Spleen (tissue), 11 donors: ENCODE results near the gene OSBPL1A. TPM values are rescaled to one million over a fixed set of nuclear protein-coding genes. Genes with fewer than 3 reads are reported as not detected.

Experiments used
- DNase-seq: peaks from one replicate; pipeline ENCODE4 v3.0.0-alpha.2; 2020
- H3K27ac ChIP-seq, 8 donors: fragments of 200-600 bp; sonication (generic) in 7 of 8; 1 replicate in 4 of 8; 2 replicates in 4 of 8; pipeline versions ENCODE4 v1.5.0 to v1.8.0; 2016 to 2021; ENCODE audit warnings: inconsistent platforms in 4 of 8, mild to moderate bottlenecking in 4 of 8, moderate library complexity in 1 of 8
- H3K27me3 ChIP-seq, 7 donors: fragments of 200-600 bp; sonication (generic) in 6 of 7; replicated peaks in 1 of 7; 1 replicate in 4 of 7; 2 replicates in 3 of 7; pipeline versions ENCODE4 v1.5.0 to v1.8.0; 2016 to 2021; ENCODE audit warnings: inconsistent platforms in 3 of 7, mild to moderate bottlenecking in 1 of 7
- H3K36me3 ChIP-seq, 6 donors: fragments of 200-600 bp; sonication (generic) in 5 of 6; 1 replicate in 4 of 6; 2 replicates in 2 of 6; pipeline versions ENCODE4 v1.5.0 to v1.8.0; 2016 to 2021; ENCODE audit warnings: inconsistent platforms in 2 of 6
- H3K4me1 ChIP-seq, 6 donors: fragments of 200-600 bp; sonication (generic) in 5 of 6; 1 replicate in 3 of 6; 2 replicates in 3 of 6; pipeline versions ENCODE4 v1.5.0 to v1.8.0; 2016 to 2021; ENCODE audit warnings: inconsistent platforms in 3 of 6
- H3K4me3 ChIP-seq, 8 donors: fragments of 200-600 bp; sonication (generic) in 7 of 8; 1 replicate in 4 of 8; 2 replicates in 4 of 8; pipeline versions ENCODE4 v1.5.0 to v1.8.0; 2016 to 2021; ENCODE audit warnings: inconsistent platforms in 4 of 8, mild to moderate bottlenecking in 4 of 8, moderate library complexity in 2 of 8
- H3K9me3 ChIP-seq, 8 donors: fragments of 200-600 bp; sonication (generic) in 7 of 8; 1 replicate in 4 of 8; 2 replicates in 4 of 8; pipeline versions ENCODE4 v1.5.0 to v1.8.0; 2016 to 2021; ENCODE audit warnings: inconsistent platforms in 4 of 8
- POLR2A ChIP-seq, 3 donors: fragments of 450-650 bp; IDR thresholded peaks; one replicate each; pipeline ENCODE4 v1.5.1; 2017; ENCODE audit warnings: antibody characterized with exemption in 3 of 3, mild to moderate bottlenecking in 1 of 3
- POLR2AphosphoS5 ChIP-seq, 3 donors: sonication (generic); formaldehyde crosslinking; IDR thresholded peaks; one replicate each; pipeline ENCODE4 v1.5.1; 2017; ENCODE audit warnings: antibody characterized with exemption in 3 of 3
- WGBS, 5 donors: extraction: QIAGEN DNeasy Blood & Tissue Kit in 3 of 5; methylation state at CpG; one replicate each; pipeline versions ENCODE4 v1.1.5 to v1.1.7; 2013 to 2018; 5-methylcytosine and 5-hydroxymethylcytosine counted together
- intact Hi-C: fragments of 100-400 bp; cut with DNase I; formaldehyde crosslinking; loops from one replicate; pipeline ENCODE4 v1.15.0; 2023; ENCODE audit warnings: low total_unique reads
- polyA plus RNA-seq, 3 donors: library from polyadenylated mRNA; stranded (reverse); fragments of 200-250 nt; gene quantifications; one replicate each; pipeline ENCODE4 v1.2.1, GENCODE V29; 2013
- total RNA-seq, 7 donors: library from RNA; depleted of rRNA in 3 of 7; stranded (reverse); fragments of >200 nt in 3 of 7; fragmentation: NEBNext Ultra II Directional in 4 of 7; extraction: Animal tissue kit (Norgen Biotek cat#: 25700) in 4 of 7; gene quantifications; one replicate each; pipeline versions ENCODE4 v1.1.0 to v1.2.1, GENCODE V29; 2016 to 2021
- TF ChIP-seq, protein P1 (sequence below), 11 experiments: fragments of 200-600 bp in 7 of 11; fragments of 450-650 bp in 4 of 11; sonication (generic) in 4 of 11; IDR thresholded peaks in 8 of 11; conservative IDR thresholded peaks in 3 of 11; 1 replicate in 7 of 11; 2 replicates in 4 of 11; pipeline versions ENCODE4 v1.4.0 to v1.8.0; 2016 to 2021; ENCODE audit warnings: antibody characterized with exemption in 11 of 11, inconsistent platforms in 4 of 11, mild to moderate bottlenecking in 1 of 11
- donor health status: healthy with polysubstance abuse.
- donor health status: DM: no; HTN: no; CAD: no; lungs with moderate emphysema.
- donor health status: DM: no; HTN: no; CAD: no.
- donor health status: Bipolar disorder and iron deficiency.
- donor health status: healthy.
- donor health status: DM: no; HTN: no; CAD: no.
- donor health status: DM: yes; HTN: yes; CAD: no.

Gene OSBPL1A
- total and polyA plus RNA-seq, 10 donors: 3.8 to 29.6 (median 22.1) TPM

DNA sequence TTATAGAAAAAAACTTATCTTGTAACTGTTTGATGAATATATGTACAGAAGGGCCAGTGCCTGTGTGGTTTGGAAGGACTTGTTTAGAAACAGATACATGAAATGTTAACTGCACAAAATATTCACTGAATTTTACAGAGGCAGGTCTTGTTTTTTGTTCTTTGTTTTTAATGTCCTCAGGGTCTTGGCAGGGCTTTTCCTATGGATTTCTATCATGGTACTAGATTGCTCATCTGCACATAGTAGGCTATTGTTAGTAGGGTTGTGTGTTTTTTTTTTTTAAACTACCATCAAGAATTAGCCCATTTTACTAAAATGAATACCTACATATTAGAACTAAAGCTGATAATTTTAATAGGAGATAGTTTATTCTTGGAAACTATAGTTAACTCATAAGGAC lies 255.2 kb downstream of the OSBPL1A start:
- H3K27me3 ChIP-seq: peaks cover 0 to 17% (median 7%) of the 10 kb centered on the region in 7 donors
- H3K36me3 ChIP-seq: no peaks in the 10 kb centered on the region
- DNase-seq: no peak
- intact Hi-C loops: no loop called here
- no peak overlapping the region for H3K4me3 ChIP-seq
- TF ChIP-seq POLR2AphosphoS5 (IDR thresholded peaks at IDR 0.05): no peak
- TF ChIP-seq POLR2A (IDR thresholded peaks at IDR 0.05): no peak
- TF ChIP-seq, protein P1, sequence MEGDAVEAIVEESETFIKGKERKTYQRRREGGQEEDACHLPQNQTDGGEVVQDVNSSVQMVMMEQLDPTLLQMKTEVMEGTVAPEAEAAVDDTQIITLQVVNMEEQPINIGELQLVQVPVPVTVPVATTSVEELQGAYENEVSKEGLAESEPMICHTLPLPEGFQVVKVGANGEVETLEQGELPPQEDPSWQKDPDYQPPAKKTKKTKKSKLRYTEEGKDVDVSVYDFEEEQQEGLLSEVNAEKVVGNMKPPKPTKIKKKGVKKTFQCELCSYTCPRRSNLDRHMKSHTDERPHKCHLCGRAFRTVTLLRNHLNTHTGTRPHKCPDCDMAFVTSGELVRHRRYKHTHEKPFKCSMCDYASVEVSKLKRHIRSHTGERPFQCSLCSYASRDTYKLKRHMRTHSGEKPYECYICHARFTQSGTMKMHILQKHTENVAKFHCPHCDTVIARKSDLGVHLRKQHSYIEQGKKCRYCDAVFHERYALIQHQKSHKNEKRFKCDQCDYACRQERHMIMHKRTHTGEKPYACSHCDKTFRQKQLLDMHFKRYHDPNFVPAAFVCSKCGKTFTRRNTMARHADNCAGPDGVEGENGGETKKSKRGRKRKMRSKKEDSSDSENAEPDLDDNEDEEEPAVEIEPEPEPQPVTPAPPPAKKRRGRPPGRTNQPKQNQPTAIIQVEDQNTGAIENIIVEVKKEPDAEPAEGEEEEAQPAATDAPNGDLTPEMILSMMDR (IDR thresholded peaks at IDR 0.05 in 8 of 11, conservative IDR thresholded peaks at IDR 0.05 in 3 of 11): no peak
- no peaks in the 10 kb centered on the region for H3K9me3 ChIP-seq
- no peak overlapping the region for H3K27ac ChIP-seq
- peaks cover 0 to 20% (median 12%) of the 10 kb centered on the region in 6 donors for H3K4me1 ChIP-seq

DNA sequence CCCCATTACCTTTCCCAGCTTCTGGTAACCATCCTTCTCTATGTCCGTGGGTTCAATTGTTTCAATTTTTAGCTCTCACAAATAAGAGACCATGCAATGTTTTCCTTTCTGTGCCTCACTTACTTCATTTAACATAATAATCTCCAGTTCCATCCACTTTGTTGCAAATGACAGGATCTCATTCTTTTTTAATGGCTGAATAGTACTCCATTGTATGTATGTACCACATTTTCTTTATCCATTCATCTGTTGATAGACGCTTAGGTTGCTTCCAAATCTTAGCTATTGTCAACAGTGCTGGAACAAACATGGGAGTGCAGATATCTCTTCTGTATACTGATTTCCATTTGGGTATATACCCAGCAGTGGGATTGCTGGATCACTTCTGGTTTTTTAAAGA lies 256.9 kb downstream of the OSBPL1A start:
- Histone ChIP-seq H3K9me3 (no peaks in the 10 kb centered on the region), H3K27me3 (peaks cover 0 to 17% (median 7%) of the 10 kb centered on the region in 7 donors), H3K4me1 (peaks cover 0 to 20% (median 12%) of the 10 kb centered on the region in 6 donors), H3K4me3 (no peak overlapping the region), H3K36me3 (no peaks in the 10 kb centered on the region), H3K27ac (no peak overlapping the region)
- no peak for TF ChIP-seq POLR2A (IDR thresholded peaks at IDR 0.05)
- TF ChIP-seq, protein P1 (IDR thresholded peaks at IDR 0.05 in 8 of 11, conservative IDR thresholded peaks at IDR 0.05 in 3 of 11): no peak
- TF ChIP-seq POLR2AphosphoS5 (IDR thresholded peaks at IDR 0.05): no peak
- WGBS, 5 donors: 95 to 99% (median 96%) methylated on average over 2 of the region's 2 CpGs
- DNase-seq: no peak
- intact Hi-C loops: no loop called here

DNA sequence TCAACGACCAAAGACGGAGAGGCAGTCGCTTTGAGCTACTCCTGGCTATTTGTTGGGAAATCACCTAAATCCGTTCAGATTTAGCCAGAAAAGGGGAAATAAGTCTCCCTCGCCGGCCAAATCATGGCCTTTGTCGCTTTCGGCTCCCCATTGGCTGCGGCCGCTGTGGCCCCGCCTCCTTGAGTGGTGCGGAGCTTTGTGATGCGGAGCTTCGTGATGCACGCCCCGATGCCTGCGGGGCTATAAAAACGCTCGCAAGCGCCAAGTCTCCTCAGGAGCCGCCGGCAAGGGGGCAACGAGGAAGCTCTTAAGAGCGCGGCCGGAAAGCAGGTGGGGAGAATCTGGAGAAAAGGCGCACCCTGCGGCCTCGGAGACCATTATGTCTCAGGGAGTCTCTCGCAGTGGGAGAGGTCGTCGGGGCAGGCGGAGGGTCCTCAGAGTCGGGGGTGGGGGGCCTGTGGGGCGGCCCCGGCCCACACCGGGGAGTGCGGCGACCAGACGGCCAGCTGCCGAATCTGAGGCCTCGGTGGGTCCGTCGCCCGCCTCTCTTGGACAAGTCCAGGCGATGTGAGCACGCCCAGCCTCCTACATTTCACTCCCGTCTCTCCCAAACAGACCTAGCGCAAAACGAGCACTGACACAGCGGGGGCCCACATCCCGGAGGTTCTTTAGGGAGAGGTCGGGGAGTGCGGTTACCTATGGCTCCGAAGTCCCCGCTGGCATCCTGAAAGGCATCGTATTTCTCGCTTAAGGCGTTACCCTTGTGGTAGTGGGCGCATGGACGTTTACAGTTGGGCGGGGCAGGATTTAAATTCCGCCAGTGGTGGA lies 258.6 kb downstream of the OSBPL1A start, which contains the start of gene CABYR:
Gene CABYR (plus strand): TSS at position 274 of the 828 bp plus-strand sequence. CDS start 4,053 bp downstream, outside the sequence.
- peak; percentile 90 for DNase-seq
- 4 to 7% (median 6%) methylated on average over 38 to 63 of the region's 63 CpGs for WGBS, 5 donors
- H3K27me3 ChIP-seq: peaks cover 0 to 17% (median 7%) of the 10 kb centered on the region in 7 donors
- peaks cover 0 to 8% (median 0%) of the 10 kb centered on the region in 6 donors for H3K36me3 ChIP-seq
- peak within 1 kb of the TSS in 6 of 8 donors; percentile 8 to 49 (median 34) for H3K27ac ChIP-seq
- peaks cover 0 to 20% (median 12%) of the 10 kb centered on the region in 6 donors for H3K4me1 ChIP-seq
- no peaks in the 10 kb centered on the region for H3K9me3 ChIP-seq
- intact Hi-C loops: no loop called here
- TF ChIP-seq POLR2AphosphoS5 (IDR thresholded peaks at IDR 0.05) (peak; percentile 81 to 86 (median 82)), POLR2A (IDR thresholded peaks at IDR 0.05) (peak in 1 of 3 donors; percentile 25)
- TF ChIP-seq, protein P1 (IDR thresholded peaks at IDR 0.05 in 8 of 11, conservative IDR thresholded peaks at IDR 0.05 in 3 of 11): no peak
- H3K4me3 ChIP-seq: peak within 1 kb of the TSS; percentile 43 to 74 (median 50)

DNA sequence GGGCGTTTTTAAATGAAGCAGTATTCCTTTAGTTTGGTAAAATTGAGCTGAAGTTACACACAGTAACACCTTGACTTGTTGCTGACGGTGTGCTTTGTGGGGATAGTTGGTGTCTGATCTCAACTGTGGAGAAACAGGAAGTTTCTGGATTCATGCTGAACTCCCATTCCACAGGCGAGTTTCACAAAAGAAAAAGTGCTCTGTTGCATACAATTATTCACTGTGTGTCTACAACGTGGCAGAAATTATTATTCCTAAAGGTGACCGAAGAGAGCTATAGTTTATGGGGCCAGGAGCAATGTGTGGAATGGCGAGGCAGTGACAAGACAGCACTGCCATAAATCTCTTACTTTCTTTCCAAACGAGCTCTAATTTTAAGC lies 259.2 kb downstream of the OSBPL1A start:
- DNase-seq: no peak
- Histone ChIP-seq H3K4me1 (peaks cover 0 to 20% (median 12%) of the 10 kb centered on the region in 6 donors), H3K27me3 (peaks cover 0 to 17% (median 7%) of the 10 kb centered on the region in 7 donors), H3K27ac (peak overlapping the region in 5 of 8 donors; percentile 8 to 49 (median 32)), H3K4me3 (peak overlapping the region; percentile 43 to 74 (median 50)), H3K36me3 (peaks cover 0 to 10% (median 0%) of the 10 kb centered on the region in 6 donors), H3K9me3 (no peaks in the 10 kb centered on the region)
- 31 to 43% (median 36%) methylated on average over 7 of the region's 7 CpGs for WGBS, 5 donors
- TF ChIP-seq POLR2AphosphoS5 (IDR thresholded peaks at IDR 0.05) (no peak), POLR2A (IDR thresholded peaks at IDR 0.05) (no peak)
- TF ChIP-seq, protein P1 (IDR thresholded peaks at IDR 0.05 in 8 of 11, conservative IDR thresholded peaks at IDR 0.05 in 3 of 11): no peak
- intact Hi-C loops: no loop called here
